SU-DHL-6 (cell line): ENCODE data around the gene CLMN.

Source experiments
- EZH2phosphoT487 ChIP-seq: fragments of 200-600 bp; sonication (generic), shearing (Covaris generic); conservative IDR thresholded peaks from 2 replicates; pipeline ENCODE4 v1.6.1; 2018; ENCODE audit warnings: mild to moderate bottlenecking, antibody characterized with exemption, low read length, moderate library complexity, mixed read lengths
- TF ChIP-seq, protein P1 (sequence below): fragments of 200-600 bp; sonication (generic); IDR thresholded peaks from one replicate; pipeline ENCODE4 v1.5.1; 2017; ENCODE audit warnings: antibody characterized with exemption, mild to moderate bottlenecking, low read length, moderate library complexity; ENCODE audit not compliant: insufficient read depth, poor library complexity, severe bottlenecking

DNA sequence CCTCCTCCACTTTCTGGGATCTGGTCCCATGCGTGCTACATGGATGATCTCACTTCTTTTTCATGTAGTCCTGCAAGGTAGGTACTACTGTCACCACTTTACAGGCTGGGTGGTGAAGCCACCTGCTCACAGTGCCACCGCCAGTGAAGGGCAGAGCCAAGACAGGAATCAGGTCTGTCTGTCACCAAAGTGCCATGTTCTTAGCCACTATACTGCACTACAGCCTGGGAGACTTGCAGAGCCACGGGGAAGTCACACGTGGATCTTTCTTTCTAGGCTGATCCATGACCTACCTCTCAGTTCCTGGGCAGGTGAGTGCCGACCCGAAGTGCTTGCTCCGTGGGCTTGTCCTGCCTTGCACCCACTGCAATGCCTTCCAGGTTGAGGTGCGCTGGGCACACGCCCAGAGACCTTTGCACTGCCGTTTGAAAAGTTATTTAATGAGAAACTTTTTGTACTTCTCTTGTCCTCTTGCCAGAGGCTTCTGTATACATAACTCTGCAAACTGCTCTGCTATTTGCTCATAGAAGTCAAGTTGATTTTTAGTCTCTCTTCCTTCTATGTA, 19.7 kb upstream of the CLMN start:
- TF ChIP-seq, protein P1, sequence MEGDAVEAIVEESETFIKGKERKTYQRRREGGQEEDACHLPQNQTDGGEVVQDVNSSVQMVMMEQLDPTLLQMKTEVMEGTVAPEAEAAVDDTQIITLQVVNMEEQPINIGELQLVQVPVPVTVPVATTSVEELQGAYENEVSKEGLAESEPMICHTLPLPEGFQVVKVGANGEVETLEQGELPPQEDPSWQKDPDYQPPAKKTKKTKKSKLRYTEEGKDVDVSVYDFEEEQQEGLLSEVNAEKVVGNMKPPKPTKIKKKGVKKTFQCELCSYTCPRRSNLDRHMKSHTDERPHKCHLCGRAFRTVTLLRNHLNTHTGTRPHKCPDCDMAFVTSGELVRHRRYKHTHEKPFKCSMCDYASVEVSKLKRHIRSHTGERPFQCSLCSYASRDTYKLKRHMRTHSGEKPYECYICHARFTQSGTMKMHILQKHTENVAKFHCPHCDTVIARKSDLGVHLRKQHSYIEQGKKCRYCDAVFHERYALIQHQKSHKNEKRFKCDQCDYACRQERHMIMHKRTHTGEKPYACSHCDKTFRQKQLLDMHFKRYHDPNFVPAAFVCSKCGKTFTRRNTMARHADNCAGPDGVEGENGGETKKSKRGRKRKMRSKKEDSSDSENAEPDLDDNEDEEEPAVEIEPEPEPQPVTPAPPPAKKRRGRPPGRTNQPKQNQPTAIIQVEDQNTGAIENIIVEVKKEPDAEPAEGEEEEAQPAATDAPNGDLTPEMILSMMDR, result no peak
- TF ChIP-seq EZH2phosphoT487, result no peak
